Suppressor macrophage (primary cell): Measurements from ENCODE around the gene LILRB2.

Experiments
- DNase-seq, 4 experiments: peaks; one replicate each; pipeline ENCODE4 v3.0.0-alpha.2; 2020 to 2022

The LILRB2 gene

GRCh38 chr19:54272181-54272580 is 8.7 kb downstream of the LILRB2 start:
- peak; percentile 44 to 60 (median 58) for DNase-seq

GRCh38 chr19:54271587-54271986 is 9.3 kb downstream of the LILRB2 start:
- DNase-seq = peak; percentile 57 to 88 (median 77)

- peak; percentile 89 to 95 (median 94) for DNase-seq
Observed at GRCh38 chr19:54271106-54271505, 9.8 kb downstream of the LILRB2 start.

- peak in 2 of 4 experiments; percentile 40 to 57 for DNase-seq
Observed at GRCh38 chr19:54268936-54269335, 12.0 kb downstream of the LILRB2 start.

- DNase-seq = peak; percentile 82 to 89 (median 86)
Observed at GRCh38 chr19:54266133-54266532, 14.8 kb downstream of the LILRB2 start.

- no peak for DNase-seq
Observed at GRCh38 chr19:54262470-54262869, 18.4 kb downstream of the LILRB2 start.

GRCh38 chr19:54262066-54262465 is 18.8 kb downstream of the LILRB2 start:
- DNase-seq = no peak

- peak; percentile 21 to 57 (median 45) for DNase-seq
Observed at GRCh38 chr19:54257116-54257480, 23.8 kb downstream of the LILRB2 start, which contains the start of gene LILRB5. Gene LILRB5, minus strand, starts transcription at chr19:54257273. Its CDS starts 80 bp downstream, at chr19:54257193.

- no peak for DNase-seq
Observed at GRCh38 chr19:54256250-54257115, 24.4 kb downstream of the LILRB2 start.

GRCh38 chr19:54255105-54255775 is 25.7 kb downstream of the LILRB2 start:
- DNase-seq = peak; percentile 42 to 58 (median 52)

- no peak for DNase-seq
Observed at GRCh38 chr19:54254195-54254906, 26.6 kb downstream of the LILRB2 start.

- no peak for DNase-seq
Observed at GRCh38 chr19:54253331-54254194, 27.3 kb downstream of the LILRB2 start.

- DNase-seq = no peak
Observed at GRCh38 chr19:54252845-54253244, 28.1 kb downstream of the LILRB2 start.

GRCh38 chr19:54252243-54252642 is 28.7 kb downstream of the LILRB2 start:
- no peak for DNase-seq

- DNase-seq = peak; percentile 90 to 97 (median 93)
Observed at GRCh38 chr19:54248016-54248601, 32.8 kb downstream of the LILRB2 start.

GRCh38 chr19:54247106-54247930 is 33.6 kb downstream of the LILRB2 start:
- DNase-seq = no peak

GRCh38 chr19:54245936-54246335 is 35.0 kb downstream of the LILRB2 start:
- no peak for DNase-seq

GRCh38 chr19:54243809-54244208 is 37.1 kb downstream of the LILRB2 start:
- peak in 2 of 4 experiments; percentile 50 to 74 for DNase-seq

GRCh38 chr19:54242646-54243045 is 38.3 kb downstream of the LILRB2 start, which contains the start of gene LILRA6:
Gene LILRA6, minus strand, starts transcription at chr19:54242790.
- peak; percentile 36 to 67 (median 50) for DNase-seq

GRCh38 chr19:54242234-54242633 is 38.7 kb downstream of the LILRB2 start:
- DNase-seq = peak in 3 of 4 experiments; percentile 35 to 51 (median 44)
